Cardiac muscle cell (in vitro differentiated cells and primary cell): ENCODE data around the gene LIMCH1. TPM values are rescaled to one million over a fixed set of nuclear protein-coding genes. Genes with fewer than 3 reads are reported as not detected.
"Not testable (repeated sequence)": the region's sequence is repeated elsewhere in the genome, so short reads cannot be mapped to it uniquely, and the experiment has no call there.

Experiments used
- DNase-seq, 2 donors: peaks; one replicate each; pipeline versions ENCODE4 v3.0.0 to v3.0.0-alpha.2; 2010 to 2017; ENCODE audit warnings: low read depth in 1 of 2, low spot score in 1 of 2
- H3K27ac ChIP-seq: fragments of 200-600 bp; sonication (generic); 2 replicates; pipeline ENCODE4 v1.5.1; 2016
- H3K27me3 ChIP-seq: fragments of 200-600 bp; sonication (generic); 2 replicates; pipeline ENCODE4 v1.6.0; 2016; ENCODE audit warnings: control low read depth
- H3K36me3 ChIP-seq: fragments of 200-600 bp; sonication (generic); 2 replicates; pipeline ENCODE4 v1.5.1; 2016; ENCODE audit warnings: control low read depth
- H3K4me1 ChIP-seq: fragments of 200-600 bp; sonication (generic); 2 replicates; pipeline ENCODE4 v1.8.1; 2017; ENCODE audit warnings: low read depth, mild to moderate bottlenecking, mixed run types
- H3K4me3 ChIP-seq: fragments of 200-600 bp; sonication (generic); 2 replicates; pipeline ENCODE4 v1.5.1; 2016; ENCODE audit warnings: mild to moderate bottlenecking
- H3K9me3 ChIP-seq: fragments of 200-600 bp; sonication (generic); 2 replicates; pipeline ENCODE4 v1.5.1; 2017; ENCODE audit warnings: low read depth, mild to moderate bottlenecking, control low read depth
- CTCF ChIP-seq: IDR thresholded peaks from 2 replicates; pipeline ENCODE4 v1.5.1; 2012; ENCODE audit warnings: low read depth, mild to moderate bottlenecking, low read length
- polyA plus RNA-seq: library from polyadenylated mRNA; unstranded; fragments of >200 nt; fragmentation: Nextera tagmentation; extraction: Ambion mirVana; gene quantifications from 2 replicates; pipeline ENCODE4 v1.2.1, GENCODE V29; 2016
- total RNA-seq: library from RNA; depleted of rRNA; stranded (reverse); fragments of >200 nt; gene quantifications from 2 replicates; pipeline ENCODE4 v1.2.3, GENCODE V29; 2016

LIMCH1 gene
- total and polyA plus RNA-seq, 2 experiments from 2014 or later: 2.8 to 4.5 TPM

DNA sequence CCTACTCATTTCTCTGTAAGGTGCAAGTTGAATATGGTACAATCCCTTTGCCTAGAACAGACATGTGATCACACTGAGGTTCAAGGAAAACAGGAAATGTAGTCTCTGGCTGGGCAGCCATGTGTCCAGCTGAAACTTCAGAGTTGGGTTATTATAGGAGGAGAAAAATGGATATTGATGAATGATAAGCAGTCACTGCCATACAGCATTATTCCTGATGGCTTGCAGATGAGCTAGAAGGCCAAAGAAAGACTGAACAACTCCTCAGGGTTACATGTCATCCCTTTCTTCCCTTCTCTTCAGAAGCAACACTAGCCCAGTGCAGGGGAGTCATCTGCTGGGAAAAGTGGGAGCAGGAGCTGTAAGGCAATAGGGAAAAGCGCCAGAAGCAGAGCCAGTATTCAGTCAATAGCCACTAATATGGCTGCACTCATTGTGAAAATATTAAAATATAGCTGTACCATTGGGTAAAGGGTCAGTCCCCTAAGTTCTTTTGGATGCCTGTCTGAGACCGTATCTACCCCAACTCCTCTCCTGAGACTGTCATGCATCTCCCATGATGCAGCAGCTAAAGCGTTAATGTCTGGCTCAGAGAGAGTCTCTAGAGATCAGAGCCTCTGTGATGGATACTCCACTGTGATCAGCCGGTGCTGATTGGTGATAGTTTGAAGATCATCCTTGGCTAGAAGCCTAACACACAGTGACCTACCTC is 190.1 kb downstream of the LIMCH1 start:
- peaks cover 82% of the 10 kb centered on the region for H3K27me3 ChIP-seq
- no peaks in the 10 kb centered on the region for H3K4me1 ChIP-seq
- H3K27ac ChIP-seq: no peak overlapping the region
- no peak overlapping the region for H3K4me3 ChIP-seq
- TF ChIP-seq CTCF: no peak
- no peaks in the 10 kb centered on the region for H3K36me3 ChIP-seq
- no peaks in the 10 kb centered on the region for H3K9me3 ChIP-seq
- no peak for DNase-seq

DNA sequence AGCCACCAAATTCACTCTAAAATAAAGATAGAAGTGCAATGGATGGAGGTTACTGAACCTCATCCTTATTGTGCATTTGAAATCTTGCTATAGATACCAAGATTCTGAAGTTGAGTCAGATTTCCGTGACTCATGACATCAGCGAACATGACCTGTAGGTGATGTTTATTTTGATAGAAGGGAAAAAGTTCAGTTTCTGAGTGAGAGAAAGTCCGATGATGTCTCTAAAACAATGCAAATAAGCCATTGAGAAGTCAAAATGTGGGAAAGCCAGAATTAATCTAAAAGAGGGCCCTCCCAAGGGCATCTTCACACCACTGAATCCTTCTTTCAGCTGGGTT is 190.6 kb downstream of the LIMCH1 start:
- Histone ChIP-seq H3K4me3 (no peak overlapping the region), H3K27me3 (peaks cover 82% of the 10 kb centered on the region), H3K4me1 (no peaks in the 10 kb centered on the region), H3K27ac (no peak overlapping the region), H3K36me3 (no peaks in the 10 kb centered on the region), H3K9me3 (no peaks in the 10 kb centered on the region)
- no peak for TF ChIP-seq CTCF
- DNase-seq: no peak

GRCh38 chr4:41731569-41732126 is 193.7 kb downstream of the LIMCH1 start:
- no peak overlapping the region for H3K4me3 ChIP-seq
- no peaks in the 10 kb centered on the region for H3K9me3 ChIP-seq
- TF ChIP-seq CTCF: no peak
- DNase-seq: no peak
- H3K4me1 ChIP-seq: no peaks in the 10 kb centered on the region
- H3K27ac ChIP-seq: no peak overlapping the region
- H3K36me3 ChIP-seq: no peaks in the 10 kb centered on the region
- H3K27me3 ChIP-seq: peaks cover 98% of the 10 kb centered on the region

GRCh38 chr4:41734371-41734770 is 196.4 kb downstream of the LIMCH1 start:
- Histone ChIP-seq H3K4me1 (no peaks in the 10 kb centered on the region), H3K27me3 (peaks cover 96% of the 10 kb centered on the region), H3K27ac (no peak overlapping the region), H3K9me3 (no peaks in the 10 kb centered on the region), H3K4me3 (no peak overlapping the region), H3K36me3 (no peaks in the 10 kb centered on the region)
- TF ChIP-seq CTCF: no peak
- no peak for DNase-seq

DNA sequence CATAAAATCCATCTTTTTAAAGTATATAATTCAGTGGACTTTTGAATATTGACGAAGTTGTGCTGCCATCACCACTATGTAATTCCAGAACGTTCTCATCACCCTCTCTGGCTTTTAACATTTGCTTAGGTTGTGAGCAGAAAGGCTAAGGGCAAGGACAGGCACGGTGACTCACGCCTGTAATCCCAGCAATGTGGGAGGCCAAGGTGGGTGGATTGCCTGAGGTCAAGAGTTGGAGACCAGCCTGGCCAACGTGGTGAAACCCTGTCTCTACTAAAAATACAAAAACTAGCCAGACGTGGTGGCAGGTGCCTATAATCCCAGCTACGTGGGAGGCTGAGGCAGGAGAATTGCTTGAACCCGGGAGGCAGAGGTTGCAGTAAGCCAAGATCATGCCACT is 199.5 kb downstream of the LIMCH1 start:
- not testable (repeated sequence) for DNase-seq, H3K4me1 ChIP-seq, H3K4me3 ChIP-seq, H3K36me3 ChIP-seq, H3K9me3 ChIP-seq, H3K27ac ChIP-seq
- peaks cover 98% of the 10 kb centered on the region for H3K27me3 ChIP-seq

DNA sequence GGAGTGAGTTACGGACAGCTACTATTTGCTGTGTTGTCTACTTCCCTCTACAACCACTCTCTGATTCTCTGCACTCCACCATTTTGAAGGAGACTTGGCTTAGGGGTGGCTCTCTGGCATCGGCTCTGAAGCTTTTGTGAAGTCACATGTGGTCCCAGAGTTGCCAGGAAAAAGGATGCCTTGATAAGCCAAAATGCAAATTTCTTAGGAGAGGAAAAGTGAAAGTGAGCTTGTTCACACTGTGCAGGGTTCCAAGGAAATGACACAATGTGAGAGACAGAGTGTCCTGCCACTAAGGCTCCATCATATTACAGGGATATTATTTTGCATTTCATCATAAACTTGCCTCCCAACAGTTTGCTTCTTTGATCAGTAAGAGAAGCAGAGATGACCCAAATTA is 203.4 kb downstream of the LIMCH1 start:
- H3K36me3 ChIP-seq: no peaks in the 10 kb centered on the region
- H3K27ac ChIP-seq: no peak overlapping the region
- no peaks in the 10 kb centered on the region for H3K9me3 ChIP-seq
- H3K27me3 ChIP-seq: peaks cover 98% of the 10 kb centered on the region
- TF ChIP-seq CTCF: no peak
- no peak for DNase-seq
- H3K4me1 ChIP-seq: no peaks in the 10 kb centered on the region
- no peak overlapping the region for H3K4me3 ChIP-seq
